Measurements from ENCODE around the gene LILRB1. TPM values are rescaled to one million over a fixed set of nuclear protein-coding genes. Genes with fewer than 3 reads are reported as not detected.

LILRB1 gene
- total and polyA plus RNA-seq, 2 of the 13 experiments (the other 11 are each of a cell fraction or from before 2014, with no cell fraction given) = not detected

GRCh38 chr19:54646331-54646841 lies 16.1 kb downstream of the LILRB1 start:
- CTCF ChIA-PET (ENCODE audit: low intra/inter-chr PET ratio, low total read pairs) = no interaction called here
- 0 out of 5 replicates have a peak, but pooled peaks cover 0 to 3% of the 10 kb centered on the region in 2 experiments for H3K27me3 ChIP-seq (ENCODE audit: control insufficient read depth in 1 of 2, insufficient read depth in 2 of 2, low read length in 2 of 2)

GRCh38 chr19:54648129-54648528 lies 17.8 kb downstream of the LILRB1 start:
- intact Hi-C loops (cut with micrococcal nuclease; ENCODE audit: unreplicated experiment) = no loop called here
- no peaks in the 10 kb centered on the region for H3K4me1 ChIP-seq (ENCODE audit: insufficient read depth, low read length)
- H3K36me3 ChIP-seq (replicated peaks in 1 of 2; ENCODE audit: control insufficient read depth in 1 of 2, insufficient read depth in 2 of 2, low read length in 2 of 2) = no peaks in the 10 kb centered on the region
- POLR2A ChIA-PET = no interaction called here
- no peak overlapping the region for H3K4me3 ChIP-seq (replicated peaks in 1 of 3; ENCODE audit: insufficient read depth in 1 of 3, low read depth in 2 of 3, low read length in 3 of 3)
- in situ Hi-C loops (cut with HindIII; ENCODE audit: extremely low pct_ligation_motif_present, low pct_unique_long_range_greater_than_20kb) = no loop called here
- WGBS (ENCODE audit: low lambda C conversion rate) = 11% methylated on average over 3 of the region's 4 CpGs
- H3K9me3 ChIP-seq (ENCODE audit: low read length) = no peaks in the 10 kb centered on the region
- no TSS peak for BruUV-seq (replicated peaks)
- H3K9ac ChIP-seq (ENCODE audit: insufficient read depth, low read depth, low read length) = no peak overlapping the region
- no peak for FAIRE-seq
- DNase-seq (ENCODE audit: low spot score) = no peak
- no peak overlapping the region for H3K4me2 ChIP-seq (ENCODE audit: low read depth, low read length)
- no peak for ATAC-seq
- H4K20me1 ChIP-seq (ENCODE audit: insufficient read depth, low read length) = no peaks in the 10 kb centered on the region
- CTCF ChIA-PET (ENCODE audit: low intra/inter-chr PET ratio, low total read pairs) = no interaction called here
- H3K27me3 ChIP-seq (ENCODE audit: control insufficient read depth in 1 of 2, insufficient read depth in 2 of 2, low read length in 2 of 2) = 0 out of 5 replicates have a peak, but pooled peaks cover 0 to 3% of the 10 kb centered on the region in 2 experiments
- H2AFZ ChIP-seq (ENCODE audit: low read length) = no peak overlapping the region
- H3K79me2 ChIP-seq (ENCODE audit: insufficient read depth, low read length) = no peaks in the 10 kb centered on the region
- H3K27ac ChIP-seq (ENCODE audit: extremely low read length, insufficient read depth, low read length) = no peak overlapping the region
- no peak for TF ChIP-seq PLSCR1 (CRISPR knock-in tag; IDR thresholded peaks at IDR 0.05; ENCODE audit: borderline replicate concordance)
- TF ChIP-seq HDAC2 (CRISPR knock-in tag; IDR thresholded peaks at IDR 0.05) = no peak
- no peak for TF ChIP-seq PHB2 (IDR thresholded peaks at IDR 0.05; ENCODE audit: partially characterized antibody)
- TF ChIP-seq KMT2B (CRISPR knock-in tag; IDR thresholded peaks at IDR 0.05) = no peak
- no peak for TF ChIP-seq SALL2 (CRISPR knock-in tag; IDR thresholded peaks at IDR 0.05)
- TF ChIP-seq ZNF468 (CRISPR knock-in tag; IDR thresholded peaks at IDR 0.05) = no peak

More at GRCh38 chr19:54646331-54646841, 16.1 kb downstream of the LILRB1 start:
- POLR2A ChIA-PET = no interaction called here
- ATAC-seq (no peak), DNase-seq (ENCODE audit: low spot score) (no peak), FAIRE-seq (no peak)
- BruUV-seq (replicated peaks) = no TSS peak
- H3K9me3 ChIP-seq (ENCODE audit: low read length) = no peaks in the 10 kb centered on the region
- no peak overlapping the region for H3K27ac ChIP-seq (ENCODE audit: extremely low read length, insufficient read depth, low read length)
- no peaks in the 10 kb centered on the region for H4K20me1 ChIP-seq (ENCODE audit: insufficient read depth, low read length)
- TF ChIP-seq FOXO4 (CRISPR knock-in tag; conservative IDR thresholded peaks at IDR 0.05) = no peak
- no peak for TF ChIP-seq HNRNPK (IDR thresholded peaks at IDR 0.05; ENCODE audit: low read depth, low read length, poor library complexity, severe bottlenecking)
- no peak for TF ChIP-seq ZSCAN12 (CRISPR knock-in tag; IDR thresholded peaks at IDR 0.05)
- no peak for TF ChIP-seq TOE1 (CRISPR knock-in tag; IDR thresholded peaks at IDR 0.05)
- TF ChIP-seq ZNF543 (CRISPR knock-in tag; IDR thresholded peaks at IDR 0.05) = no peak
- TF ChIP-seq CEBPG (CRISPR knock-in tag; IDR thresholded peaks at IDR 0.05) = no peak
- TF ChIP-seq SP1 (IDR thresholded peaks at IDR 0.05) = no peak
- no peak for TF ChIP-seq SP1 (CRISPR knock-in tag; IDR thresholded peaks at IDR 0.05)
- no peak for TF ChIP-seq ARNT (IDR thresholded peaks at IDR 0.05)
- TF ChIP-seq RBM22 (optimal IDR thresholded peaks at IDR 0.05; ENCODE audit: low read length) = no peak
- TF ChIP-seq ZNF274 (CRISPR knock-in tag; IDR thresholded peaks at IDR 0.05) = no peak
- no peak for TF ChIP-seq POLR2AphosphoS2 (IDR thresholded peaks at IDR 0.05; ENCODE audit: low read depth, low read length)
- no peak for TF ChIP-seq TAF15 (IDR thresholded peaks at IDR 0.05; ENCODE audit: low read depth, low read length, poor library complexity, severe bottlenecking)
- intact Hi-C loops (cut with micrococcal nuclease; ENCODE audit: unreplicated experiment) = no loop called here
- no peaks in the 10 kb centered on the region for H3K79me2 ChIP-seq (ENCODE audit: insufficient read depth, low read length)
- no peak overlapping the region for H3K4me3 ChIP-seq (replicated peaks in 1 of 3; ENCODE audit: insufficient read depth in 1 of 3, low read depth in 2 of 3, low read length in 3 of 3)
- no peaks in the 10 kb centered on the region for H3K4me1 ChIP-seq (ENCODE audit: insufficient read depth, low read length)
- no peak overlapping the region for H2AFZ ChIP-seq (ENCODE audit: low read length)
- H3K36me3 ChIP-seq (replicated peaks in 1 of 2; ENCODE audit: control insufficient read depth in 1 of 2, insufficient read depth in 2 of 2, low read length in 2 of 2) = no peaks in the 10 kb centered on the region
- in situ Hi-C loops (cut with HindIII; ENCODE audit: extremely low pct_ligation_motif_present, low pct_unique_long_range_greater_than_20kb) = no loop called here
- H3K4me2 ChIP-seq (ENCODE audit: low read depth, low read length) = no peak overlapping the region
- 41% methylated on average over 16 of the region's 19 CpGs for WGBS (ENCODE audit: low lambda C conversion rate)
- H3K9ac ChIP-seq (ENCODE audit: insufficient read depth, low read depth, low read length) = no peak overlapping the region

Measured in HepG2 (cell line).